H9 (cell line): ENCODE data around the gene ISM2. TPM values are rescaled to one million over a fixed set of nuclear protein-coding genes. Genes with fewer than 3 reads are reported as not detected.

ENCODE experiments used
- DNase-seq: peaks from one replicate; pipeline ENCODE4 v3.0.0-alpha.2; 2017
- H2AFZ ChIP-seq: one replicate; pipeline ENCODE4 v1.6.1; 2013; ENCODE audit warnings: mild to moderate bottlenecking, low read length, control low read depth, moderate library complexity
- H2AK5ac ChIP-seq: 2 replicates; pipeline ENCODE4 v1.6.1; 2013; ENCODE audit warnings: low read length, control low read depth, mixed read lengths; ENCODE audit not compliant: insufficient read length
- H2BK120ac ChIP-seq: one replicate; pipeline ENCODE4 v1.6.1; 2013; ENCODE audit warnings: low read depth, mild to moderate bottlenecking, low read length, control low read depth, inconsistent platforms; ENCODE audit not compliant: poor library complexity, severe bottlenecking
- H2BK12ac ChIP-seq: 2 replicates; pipeline ENCODE4 v1.6.1; 2013; ENCODE audit warnings: low read length, control low read depth, mixed read lengths, low read depth; ENCODE audit not compliant: insufficient read length
- H2BK15ac ChIP-seq: 2 replicates; pipeline ENCODE4 v1.6.1; 2013; ENCODE audit warnings: low read depth, low read length, control low read depth
- H2BK20ac ChIP-seq: one replicate; pipeline ENCODE4 v1.6.1; 2013; ENCODE audit warnings: low read depth, mild to moderate bottlenecking, low read length, control low read depth, inconsistent platforms; ENCODE audit not compliant: poor library complexity, severe bottlenecking
- H2BK5ac ChIP-seq: 2 replicates; pipeline ENCODE4 v1.6.1; 2013; ENCODE audit warnings: low read length, control low read depth, mixed read lengths; ENCODE audit not compliant: insufficient read length
- H3K14ac ChIP-seq: 2 replicates; pipeline ENCODE4 v1.6.1; 2013; ENCODE audit warnings: low read length, control low read depth; ENCODE audit not compliant: insufficient read depth
- H3K18ac ChIP-seq: 2 replicates; pipeline ENCODE4 v1.6.1; 2013; ENCODE audit warnings: low read depth, mild to moderate bottlenecking, mixed read lengths, low read length, control low read depth; ENCODE audit not compliant: insufficient read length
- H3K23ac ChIP-seq: 2 replicates; pipeline ENCODE4 v1.6.1; 2013; ENCODE audit warnings: low read length, control low read depth, mixed read lengths, low read depth; ENCODE audit not compliant: insufficient read length
- H3K23me2 ChIP-seq: 2 replicates; pipeline ENCODE4 v1.6.1; 2013; ENCODE audit warnings: low read depth, mild to moderate bottlenecking, mixed read lengths, low read length, control low read depth; ENCODE audit not compliant: insufficient read length, poor library complexity, severe bottlenecking
- H3K27ac ChIP-seq: 2 replicates; pipeline ENCODE4 v1.5.1; 2013; ENCODE audit warnings: low read length, control low read depth, mixed read lengths, low read depth; ENCODE audit not compliant: insufficient read length
- H3K27me3 ChIP-seq: 2 replicates; pipeline ENCODE4 v1.6.1; 2013; ENCODE audit warnings: low read length, control low read depth, inconsistent platforms; ENCODE audit not compliant: insufficient read depth
- H3K4ac ChIP-seq: 2 replicates; pipeline ENCODE4 v1.6.1; 2013; ENCODE audit warnings: low read depth, mild to moderate bottlenecking, control low read depth, inconsistent platforms, low read length, moderate library complexity
- H3K4me1 ChIP-seq: 2 replicates; pipeline ENCODE4 v1.6.1; 2013; ENCODE audit warnings: low read length, control low read depth, inconsistent platforms; ENCODE audit not compliant: insufficient read depth
- H3K4me2 ChIP-seq: 2 replicates; pipeline ENCODE4 v1.6.1; 2013; ENCODE audit warnings: low read length, control low read depth, mixed read lengths; ENCODE audit not compliant: insufficient read length, insufficient read depth
- H3K56ac ChIP-seq: 2 replicates; pipeline ENCODE4 v1.6.1; 2013; ENCODE audit warnings: low read depth, mild to moderate bottlenecking, mixed read lengths, low read length, control low read depth; ENCODE audit not compliant: insufficient read length
- H3K79me1 ChIP-seq: 2 replicates; pipeline ENCODE4 v1.6.1; 2013; ENCODE audit warnings: low read depth, mild to moderate bottlenecking, moderate library complexity, low read length, control low read depth, inconsistent platforms; ENCODE audit not compliant: insufficient read depth, poor library complexity, severe bottlenecking
- H3K79me2 ChIP-seq: 2 replicates; pipeline ENCODE4 v1.6.1; 2013; ENCODE audit warnings: low read length, control low read depth, inconsistent platforms; ENCODE audit not compliant: insufficient read depth
- H3K9ac ChIP-seq: 2 replicates; pipeline ENCODE4 v1.6.1; 2013; ENCODE audit warnings: low read length, control low read depth, mixed read lengths; ENCODE audit not compliant: insufficient read length; ENCODE audit errors: extremely low read depth
- H3K9me3 ChIP-seq: one replicate; pipeline ENCODE4 v1.6.1; 2013; ENCODE audit warnings: low read depth, low read length, inconsistent platforms; ENCODE audit not compliant: control insufficient read depth
- H3T11ph ChIP-seq: one replicate; pipeline ENCODE4 v1.6.1; 2013; ENCODE audit warnings: mild to moderate bottlenecking, low read length, control low read depth, inconsistent platforms
- H4K20me1 ChIP-seq: one replicate; pipeline ENCODE4 v1.6.1; 2013; ENCODE audit not compliant: control insufficient read depth, insufficient read length, insufficient read depth
- H4K5ac ChIP-seq: 2 replicates; pipeline ENCODE4 v1.6.1; 2013; ENCODE audit warnings: low read depth, mild to moderate bottlenecking, mixed read lengths, low read length, control low read depth; ENCODE audit not compliant: insufficient read length
- H4K8ac ChIP-seq: replicated peaks from 2 replicates; pipeline ENCODE4 v1.6.1; 2013; ENCODE audit warnings: low read length, control low read depth, mixed read lengths, low read depth; ENCODE audit not compliant: insufficient read length
- H4K91ac ChIP-seq: 2 replicates; pipeline ENCODE4 v1.6.1; 2013; ENCODE audit warnings: low read depth, mild to moderate bottlenecking, moderate library complexity, mixed read lengths, low read length, control low read depth; ENCODE audit not compliant: insufficient read length
- H3K27ac Mint-ChIP-seq, 3 experiments: 2 replicates in 2 of 3; 3 replicates in 1 of 3; pipeline ENCODE4 v1.8.0; 2020 to 2021; ENCODE audit warnings: mixed read lengths in 3 of 3, mild to moderate bottlenecking in 1 of 3, moderate library complexity in 1 of 3
- H3K27me3 Mint-ChIP-seq: 2 replicates; pipeline ENCODE4 v1.8.0; 2021; ENCODE audit warnings: low read depth, mild to moderate bottlenecking, moderate library complexity, mixed read lengths
- H3K36me3 Mint-ChIP-seq, 3 experiments: 2 replicates in 2 of 3; 3 replicates in 1 of 3; pipeline ENCODE4 v1.8.0; 2020 to 2021; ENCODE audit warnings: low read depth in 3 of 3, mixed read lengths in 3 of 3; ENCODE audit not compliant: insufficient read depth in 1 of 3
- H3K4me1 Mint-ChIP-seq, 2 experiments: 2 replicates each; pipeline ENCODE4 v1.8.0; 2020; ENCODE audit warnings: mixed read lengths in 2 of 2
- H3K4me3 Mint-ChIP-seq, 2 experiments: 2 replicates in 1 of 2; 3 replicates in 1 of 2; pipeline ENCODE4 v1.8.0; 2020 to 2021; ENCODE audit warnings: mild to moderate bottlenecking in 2 of 2, mixed read lengths in 2 of 2, moderate library complexity in 1 of 2
- H3K9me3 Mint-ChIP-seq, 2 experiments: 2 replicates in 1 of 2; 3 replicates in 1 of 2; pipeline ENCODE4 v1.8.0; 2020; ENCODE audit warnings: mild to moderate bottlenecking in 2 of 2, mixed read lengths in 2 of 2, moderate library complexity in 1 of 2
- WGBS: extraction: QIAGEN DNeasy Blood & Tissue Kit; methylation state at CpG from one replicate; pipeline ENCODE4 v1.1.7; 2013; ENCODE audit warnings: missing lambda C conversion rate, low lambda C conversion rate, mixed read lengths; ENCODE audit not compliant: insufficient read length; ENCODE audit errors: extremely low coverage; 5-methylcytosine and 5-hydroxymethylcytosine counted together
- total RNA-seq: library from RNA; stranded (reverse); gene quantifications from 2 replicates; pipeline ENCODE4 v1.2.1, GENCODE V29; 2021
- TF ChIP-seq, protein P1 (sequence below): fragments of 200-600 bp; sonication (generic); conservative IDR thresholded peaks from 3 replicates; pipeline ENCODE4 v1.8.0; 2021; ENCODE audit warnings: antibody characterized with exemption, mild to moderate bottlenecking

The ISM2 gene
- total RNA-seq, 1 experiment from 2014 or later, result 0.39 TPM

GRCh38 chr14:77470224-77470870 is 28.3 kb downstream of the ISM2 start:
- no peak overlapping the region for H2BK5ac ChIP-seq
- no peak overlapping the region for H2BK12ac ChIP-seq
- H4K5ac ChIP-seq, result no peak overlapping the region
- H3K23ac ChIP-seq, result no peak overlapping the region
- H3K4me1 ChIP-seq, result peaks cover 8% of the 10 kb centered on the region; the same call in 1 of the 2 replicates
- no peak overlapping the region for H3K9ac ChIP-seq
- H3K27ac ChIP-seq, result no peak overlapping the region
- Mint-ChIP-seq H3K4me1 (peaks cover 21 to 22% of the 10 kb centered on the region in 2 experiments), H3K36me3 (peaks cover 26 to 42% (median 33%) of the 10 kb centered on the region in 3 experiments), H3K27ac (peak overlapping the region in 2 of 3 experiments; percentile 70 to 93; a peak in 2 of 7 replicates), H3K4me3 (no peak overlapping the region), H3K9me3 (no peaks in the 10 kb centered on the region), H3K27me3 (no peaks in the 10 kb centered on the region; the same call in none of the 2 replicates)
- no peaks in the 10 kb centered on the region for H3K23me2 ChIP-seq
- no peaks in the 10 kb centered on the region for H3K79me2 ChIP-seq
- H4K20me1 ChIP-seq, result no peaks in the 10 kb centered on the region
- WGBS, result no CpG with 5 or more reads among the region's 5 CpGs
- no peak overlapping the region for H2BK20ac ChIP-seq
- H3K79me1 ChIP-seq, result no peaks in the 10 kb centered on the region
- no peak overlapping the region for H2AFZ ChIP-seq
- no peak overlapping the region for H4K8ac ChIP-seq
- H3K27me3 ChIP-seq, result no peaks in the 10 kb centered on the region
- no peak overlapping the region for H4K91ac ChIP-seq
- no peak overlapping the region for H3T11ph ChIP-seq
- H3K56ac ChIP-seq, result no peak overlapping the region
- no peak overlapping the region for H3K18ac ChIP-seq
- TF ChIP-seq, protein P1, sequence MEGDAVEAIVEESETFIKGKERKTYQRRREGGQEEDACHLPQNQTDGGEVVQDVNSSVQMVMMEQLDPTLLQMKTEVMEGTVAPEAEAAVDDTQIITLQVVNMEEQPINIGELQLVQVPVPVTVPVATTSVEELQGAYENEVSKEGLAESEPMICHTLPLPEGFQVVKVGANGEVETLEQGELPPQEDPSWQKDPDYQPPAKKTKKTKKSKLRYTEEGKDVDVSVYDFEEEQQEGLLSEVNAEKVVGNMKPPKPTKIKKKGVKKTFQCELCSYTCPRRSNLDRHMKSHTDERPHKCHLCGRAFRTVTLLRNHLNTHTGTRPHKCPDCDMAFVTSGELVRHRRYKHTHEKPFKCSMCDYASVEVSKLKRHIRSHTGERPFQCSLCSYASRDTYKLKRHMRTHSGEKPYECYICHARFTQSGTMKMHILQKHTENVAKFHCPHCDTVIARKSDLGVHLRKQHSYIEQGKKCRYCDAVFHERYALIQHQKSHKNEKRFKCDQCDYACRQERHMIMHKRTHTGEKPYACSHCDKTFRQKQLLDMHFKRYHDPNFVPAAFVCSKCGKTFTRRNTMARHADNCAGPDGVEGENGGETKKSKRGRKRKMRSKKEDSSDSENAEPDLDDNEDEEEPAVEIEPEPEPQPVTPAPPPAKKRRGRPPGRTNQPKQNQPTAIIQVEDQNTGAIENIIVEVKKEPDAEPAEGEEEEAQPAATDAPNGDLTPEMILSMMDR, result no peak
- no peak overlapping the region for H3K14ac ChIP-seq
- no peak overlapping the region for H2BK15ac ChIP-seq
- H2AK5ac ChIP-seq, result no peak overlapping the region
- H2BK120ac ChIP-seq, result no peak overlapping the region
- H3K9me3 ChIP-seq, result no peaks in the 10 kb centered on the region
- no peak overlapping the region for H3K4ac ChIP-seq
- no peak for DNase-seq
- no peak overlapping the region for H3K4me2 ChIP-seq
